Suppressor macrophage (primary cell): Measurements from ENCODE around the gene ADGRL2.

Experiments used
- DNase-seq, 4 experiments: peaks; one replicate each; pipeline ENCODE4 v3.0.0-alpha.2; 2020 to 2022
- total RNA-seq, 17 experiments: gene quantifications; one replicate each; lab custom pipeline; 2026; ENCODE audit warnings: mixed read lengths in 6 of 17, inconsistent platforms in 3 of 17; lab: John Stamatoyannopoulos, UW

The ADGRL2 gene
- total RNA-seq = 0 to 9.7 (median 0) reads per million in 17 experiments

GRCh38 chr1:81800695-81801650 is at the start of gene ADGRL2:
Gene ADGRL2 (plus strand): TSS chr1:81800934. CDS start chr1:81836985, 36,051 bp downstream.
- DNase-seq = peak in 1 of 4 experiments; percentile 3

DNA sequence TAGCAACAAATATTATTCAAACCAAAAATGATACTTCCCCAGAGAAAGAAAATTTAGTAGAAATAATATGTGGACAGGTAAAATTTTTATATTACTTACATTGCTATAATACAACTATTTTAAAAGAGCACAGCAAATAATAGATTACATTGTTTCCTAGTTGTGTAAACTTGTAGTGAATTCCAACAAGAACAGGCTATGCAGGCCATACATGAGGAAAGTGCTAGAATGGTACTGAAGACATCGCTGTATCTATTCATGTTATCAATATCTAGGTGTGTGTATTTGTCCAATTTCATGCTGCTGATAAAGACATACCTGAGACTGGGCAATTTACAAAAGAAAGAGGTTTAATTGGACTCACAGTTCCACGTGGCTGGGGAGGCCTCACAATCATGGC is 47.9 kb upstream of the ADGRL2 start:
- no peak for DNase-seq

DNA sequence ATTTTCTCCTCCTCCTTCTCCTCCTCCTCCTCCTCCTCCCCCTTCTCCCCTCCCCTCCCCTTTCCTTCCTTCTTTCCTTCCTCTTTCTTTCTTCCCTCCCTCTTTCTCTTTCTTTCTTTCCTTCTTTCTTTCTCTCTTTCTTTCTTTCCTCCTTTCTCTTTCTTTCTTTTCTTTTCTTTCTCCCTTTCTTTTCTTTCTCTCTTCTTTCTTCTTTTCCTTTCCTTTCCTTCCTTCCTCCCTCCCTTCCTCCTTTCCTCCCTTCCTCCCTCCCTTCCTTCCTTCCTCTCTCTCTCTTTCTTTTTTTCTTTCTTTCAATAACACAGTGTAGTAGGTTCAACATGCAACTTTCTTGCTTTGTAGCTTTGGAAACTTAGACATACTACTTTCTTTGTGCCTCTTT is 46.3 kb upstream of the ADGRL2 start:
- no peak for DNase-seq

DNA sequence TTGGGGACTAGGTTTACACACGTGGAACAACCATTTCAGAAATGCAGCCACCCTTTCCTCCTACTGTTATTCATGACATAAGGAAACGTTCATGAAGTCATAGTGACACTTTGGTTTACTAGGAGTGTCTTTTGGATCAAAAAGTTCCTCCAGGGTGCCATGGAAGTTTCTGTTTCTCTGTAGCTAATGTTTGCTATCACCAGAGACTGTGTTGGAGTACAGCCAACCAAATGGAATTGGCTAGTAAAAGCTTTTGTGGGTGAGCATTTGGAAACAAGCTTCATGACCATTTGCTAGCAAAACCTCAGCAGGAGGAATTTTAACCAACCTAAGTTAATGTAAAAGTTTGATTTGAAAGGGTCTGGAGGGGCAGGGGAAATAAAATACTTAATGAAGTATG is 43.9 kb upstream of the ADGRL2 start:
- DNase-seq = no peak

DNA sequence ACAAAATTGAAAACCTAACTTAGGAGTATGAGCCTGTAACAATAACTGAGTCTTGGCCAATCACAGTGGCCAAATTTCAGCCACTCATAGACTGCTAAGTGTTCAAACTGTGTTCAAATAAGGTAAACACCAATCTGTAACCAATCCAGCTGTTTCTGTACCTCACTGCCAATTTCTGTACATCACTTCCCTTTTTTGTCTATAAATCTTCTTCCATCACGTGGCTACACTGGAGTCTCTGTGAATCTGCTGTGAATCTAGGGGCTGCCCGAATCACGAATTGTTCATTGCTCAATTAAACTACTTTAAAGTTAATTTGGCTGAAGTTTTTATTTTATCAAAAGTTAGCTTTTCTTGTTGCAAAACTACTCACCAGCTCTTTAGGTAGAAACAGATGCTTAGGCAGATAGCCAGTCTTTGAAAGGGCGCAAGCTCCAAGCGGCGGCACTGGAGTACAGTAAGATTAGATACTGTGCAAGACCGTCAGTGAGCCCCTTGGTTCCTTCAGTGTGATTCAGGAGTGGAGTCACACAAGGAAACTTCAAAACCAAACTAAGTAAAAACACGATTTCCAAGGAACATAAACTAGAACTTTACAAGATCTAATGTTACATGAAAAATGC is 43.2 kb upstream of the ADGRL2 start:
- no peak for DNase-seq

DNA sequence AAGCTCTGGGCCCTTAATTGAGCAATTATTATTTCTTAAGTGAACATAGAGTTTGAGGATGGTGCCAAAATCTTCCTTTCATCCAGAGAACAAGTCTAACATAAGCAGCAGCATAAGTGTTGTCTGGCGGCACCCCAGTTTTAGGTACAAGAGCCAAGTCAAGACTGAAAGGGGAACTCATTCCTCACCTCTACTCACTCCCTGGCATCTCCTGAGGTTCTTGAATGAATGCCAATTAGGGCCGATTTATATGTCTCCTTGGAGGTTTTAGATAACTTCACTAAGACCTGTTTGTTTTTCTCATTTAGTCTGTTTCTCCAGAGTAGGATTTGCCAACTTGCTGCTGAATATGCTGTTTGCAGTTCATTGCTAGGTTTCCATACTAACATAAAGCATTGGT is 42.6 kb upstream of the ADGRL2 start:
- DNase-seq = no peak

DNA sequence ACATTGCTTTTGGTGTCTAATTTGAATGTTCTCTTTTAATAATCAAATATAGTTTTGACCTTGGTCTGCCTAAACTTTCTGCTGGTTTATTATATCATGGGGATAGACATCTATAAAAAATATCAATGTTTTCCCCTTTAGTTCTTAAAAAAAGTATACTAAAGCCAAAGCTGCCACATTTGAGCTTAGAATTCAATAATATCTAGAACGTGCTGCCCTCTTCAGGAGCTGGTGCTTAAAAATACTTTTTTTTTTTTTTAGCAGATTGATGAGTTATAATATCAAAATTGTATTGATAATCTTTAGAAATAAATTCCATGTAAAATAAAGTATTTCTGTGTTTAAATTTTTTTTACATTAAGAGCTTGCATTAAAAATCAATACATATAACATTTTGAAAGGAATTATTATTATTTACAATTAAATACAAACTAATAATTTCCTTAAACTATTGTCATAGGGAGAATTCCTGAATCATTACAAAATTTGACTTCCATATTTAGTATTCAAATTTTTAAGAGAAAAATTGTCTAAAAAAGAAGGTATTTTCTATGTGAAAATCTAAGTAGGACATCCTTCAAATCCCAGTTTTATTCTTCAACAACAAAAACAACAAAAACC is 40.1 kb upstream of the ADGRL2 start:
- peak in 2 of 4 experiments; percentile 3 to 16 for DNase-seq

DNA sequence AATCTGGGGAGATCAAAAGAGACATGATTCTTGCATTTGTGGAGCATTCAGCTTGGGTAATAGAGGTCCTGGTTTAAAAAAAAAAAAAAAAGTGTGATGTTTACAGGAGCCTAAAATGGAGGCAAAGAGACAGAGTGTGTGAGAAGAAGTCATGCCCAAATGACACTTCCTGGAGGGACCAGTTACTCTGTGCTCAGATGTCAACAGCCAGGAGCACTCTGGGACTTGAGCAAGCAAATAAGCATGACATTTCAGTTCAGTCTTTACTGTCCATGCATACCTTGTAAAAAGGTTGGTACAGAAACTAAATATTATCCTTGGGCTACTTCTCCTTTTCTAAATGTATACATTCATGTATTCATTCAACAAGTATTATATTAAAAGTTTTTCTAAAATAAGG is 25.2 kb upstream of the ADGRL2 start:
- no peak for DNase-seq

GRCh38 chr1:81780705-81781454 is 19.9 kb upstream of the ADGRL2 start:
- DNase-seq = no peak

DNA sequence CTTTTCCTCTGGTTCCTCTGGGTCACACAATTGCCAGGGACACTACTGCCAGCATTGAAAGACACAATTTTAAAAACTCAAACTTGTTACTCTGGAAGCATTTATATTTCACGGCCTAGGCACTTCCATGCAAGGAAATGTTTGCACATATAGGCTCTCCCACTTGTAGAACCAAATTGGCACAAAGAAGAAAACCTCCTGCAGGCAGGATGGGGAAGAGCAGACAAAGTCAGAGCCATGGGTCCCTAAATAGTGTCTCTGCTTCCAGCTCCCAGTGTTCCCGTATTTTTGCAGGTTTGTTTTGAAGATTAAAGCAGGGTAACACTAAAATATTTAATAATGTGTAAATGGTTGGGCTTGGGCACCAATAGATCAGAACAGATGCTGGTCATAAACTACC is 19.0 kb upstream of the ADGRL2 start:
- no peak for DNase-seq

DNA sequence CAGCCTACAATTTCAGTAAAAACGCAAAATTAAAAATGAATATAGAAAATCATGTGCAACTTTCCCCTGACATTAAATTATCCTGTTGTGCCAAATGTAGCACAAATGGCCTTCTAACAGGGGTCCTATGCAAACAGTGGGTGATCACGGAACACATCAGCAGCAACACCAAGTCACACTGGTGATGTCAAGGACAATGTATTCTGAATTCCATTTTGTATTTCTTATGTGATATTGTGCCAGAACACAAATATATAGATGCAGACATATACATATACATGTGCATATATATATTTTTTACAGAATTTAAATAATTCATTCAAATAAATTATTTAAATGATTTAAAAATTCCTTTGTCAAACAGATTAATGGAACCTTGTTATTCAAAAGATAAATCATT is 8.6 kb upstream of the ADGRL2 start:
- no peak for DNase-seq

- DNase-seq = no peak
Observed at GRCh38 chr1:81797701-81798100, 3.0 kb upstream of the ADGRL2 start.

GRCh38 chr1:81799939-81800694 is 617 bp upstream of the ADGRL2 start:
- no peak for DNase-seq

- peak in 2 of 4 experiments; percentile 3 to 9 for DNase-seq
Observed at GRCh38 chr1:81801651-81802456, 1.1 kb downstream of the ADGRL2 start.

- DNase-seq = no peak
Observed at GRCh38 chr1:81802457-81802706, 1.6 kb downstream of the ADGRL2 start.

GRCh38 chr1:81802707-81803430 is 2.1 kb downstream of the ADGRL2 start:
- DNase-seq = peak in 1 of 4 experiments; percentile 2

DNA sequence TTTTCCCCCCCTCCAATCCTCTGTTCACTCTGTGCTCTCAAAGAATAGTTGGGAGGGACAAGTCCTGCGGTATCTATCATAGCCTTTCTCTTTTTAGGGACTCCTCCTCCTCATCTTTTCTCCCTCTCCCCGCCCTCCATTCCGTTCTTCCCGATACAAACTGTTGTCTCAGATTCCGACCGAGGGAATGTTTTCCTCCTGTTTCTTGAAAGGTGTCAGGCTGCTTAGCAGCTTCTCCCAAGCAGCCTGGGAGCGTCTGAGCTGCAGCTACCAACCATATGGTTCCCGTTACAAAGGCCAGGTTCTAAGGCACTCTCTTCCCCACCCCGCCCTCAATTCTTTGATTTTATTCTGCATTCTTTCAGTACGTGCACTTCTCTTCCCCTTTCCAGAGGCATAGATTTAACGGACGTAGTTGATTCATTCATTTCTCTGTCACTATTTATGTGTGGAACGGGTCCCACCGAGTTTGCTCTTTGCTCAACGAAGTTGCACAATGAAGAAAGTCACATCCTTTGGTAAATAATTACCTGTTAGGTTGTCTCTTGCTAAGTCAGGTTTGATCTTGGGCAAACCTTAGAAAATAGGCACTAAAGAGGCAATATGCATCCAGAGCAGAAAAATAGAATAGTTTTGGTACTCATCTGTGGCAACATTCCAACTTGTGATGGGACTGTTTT is 2.8 kb downstream of the ADGRL2 start:
- DNase-seq = no peak

- no peak for DNase-seq
Observed at GRCh38 chr1:81804312-81804711, 3.6 kb downstream of the ADGRL2 start.

GRCh38 chr1:81805537-81806431 is 5.0 kb downstream of the ADGRL2 start:
- DNase-seq = no peak
